K562 (cell line): Measurements from ENCODE around the gene EP300. TPM values are rescaled to one million over a fixed set of nuclear protein-coding genes. Genes with fewer than 3 reads are reported as not detected.

Source experiments
- ATAC-seq: fragments of 200-7000 bp; cut with Tn5 transposase; 3 replicates; pipeline ENCODE4 v1.9.1; 2020; ENCODE audit warnings: moderate library complexity
- BruUV-seq: library from RNA; stranded (reverse); fragments of 400-500 nt; replicated peaks from 2 replicates; lab custom pipeline; 2021; lab: Mats Ljungman, UMichigan
- CTCF ChIA-PET: fragments of 300-600 bp; formaldehyde crosslinking; extraction: SDS; loops from one replicate; lab custom pipeline; 2021; ENCODE audit warnings: low intra/inter-chr PET ratio; lab: Yijun Ruan, JAX
- POLR2A ChIA-PET: fragments of 300-600, 350-650 bp; sonication (Branson Sonifier 250); formaldehyde crosslinking; extraction: SDS; loops from one replicate; lab custom pipeline; 2021; ENCODE audit warnings: antibody characterized with exemption, inconsistent platforms; lab: Yijun Ruan, JAX
- DNase-seq, 4 experiments: peaks; one replicate each; pipeline versions ENCODE4 v3.0.0 to v3.0.0-alpha.2; 2011 to 2018; ENCODE audit warnings: low spot score in 3 of 4, mixed read lengths in 3 of 4; ENCODE audit errors: extremely low read depth in 1 of 4
- FAIRE-seq: peaks from 2 replicates; lab custom pipeline; 2011; peaks lifted over from hg19 to GRCh38; lab: Jason Lieb, UNC
- H2AFZ ChIP-seq: 2 replicates; pipeline ENCODE4 v1.6.0; 2011; ENCODE audit warnings: low read depth, low read length, control low read depth, inconsistent platforms
- H3K27ac ChIP-seq: fragments of 200-600 bp; 3 replicates; pipeline ENCODE4 v1.8.0; 2011; ENCODE audit warnings: low read depth, mild to moderate bottlenecking, control low read depth, inconsistent platforms, low read length, moderate library complexity, mixed read lengths; ENCODE audit errors: extremely low read depth
- H3K27me3 ChIP-seq, 2 experiments: fragments of 300-600 bp in 1 of 2; 2 replicates in 1 of 2; 3 replicates in 1 of 2; pipeline versions ENCODE4 v1.6.0 to v1.8.0; 2011; ENCODE audit warnings: inconsistent platforms in 2 of 2, low read length in 2 of 2, mild to moderate bottlenecking in 1 of 2, mixed read lengths in 1 of 2, moderate library complexity in 1 of 2; ENCODE audit not compliant: control insufficient read depth in 2 of 2, insufficient read depth in 2 of 2
- H3K36me3 ChIP-seq: fragments of 300-600 bp; 3 replicates; pipeline ENCODE4 v1.8.0; 2011; ENCODE audit warnings: mild to moderate bottlenecking, low read length, inconsistent platforms; ENCODE audit not compliant: control insufficient read depth, insufficient read depth
- H3K4me1 ChIP-seq, 2 experiments: fragments of 200-600 bp in 1 of 2; replicated peaks in 1 of 2; 2 replicates in 1 of 2; 3 replicates in 1 of 2; pipeline versions ENCODE4 v1.5.1 to v1.8.0; 2011; ENCODE audit warnings: inconsistent platforms in 2 of 2, low read length in 2 of 2, mild to moderate bottlenecking in 1 of 2, mixed read lengths in 1 of 2, moderate library complexity in 1 of 2; ENCODE audit not compliant: control insufficient read depth in 2 of 2, insufficient read depth in 2 of 2
- H3K4me2 ChIP-seq: 2 replicates; pipeline ENCODE4 v1.6.1; 2011; ENCODE audit warnings: low read length, control low read depth, inconsistent platforms, mixed read lengths; ENCODE audit not compliant: insufficient read depth
- H3K4me3 ChIP-seq: fragments of 200-600 bp; sonication (generic), shearing (Covaris generic); 2 replicates; pipeline ENCODE4 v1.5.1; 2016; ENCODE audit warnings: control low read depth, inconsistent platforms
- H3K79me2 ChIP-seq: fragments of 200-600 bp; 3 replicates; pipeline ENCODE4 v1.8.0; 2011; ENCODE audit warnings: low read length, inconsistent platforms; ENCODE audit not compliant: control insufficient read depth, insufficient read depth
- H3K9ac ChIP-seq, 2 experiments: 2 replicates each; pipeline versions ENCODE4 v1.6.0 to v1.6.1; 2011; ENCODE audit warnings: low read depth in 2 of 2, low read length in 2 of 2, control low read depth in 1 of 2, inconsistent platforms in 1 of 2, mild to moderate bottlenecking in 1 of 2, mixed read lengths in 1 of 2; ENCODE audit not compliant: insufficient read depth in 1 of 2
- H3K9me1 ChIP-seq: one replicate; pipeline ENCODE4 v1.6.0; 2011; ENCODE audit warnings: inconsistent platforms, mild to moderate bottlenecking, low read length, moderate library complexity; ENCODE audit not compliant: control insufficient read depth, insufficient read depth
- H3K9me3 ChIP-seq: replicated peaks from 2 replicates; pipeline ENCODE4 v1.5.1; 2011; ENCODE audit warnings: low read depth, low read length, inconsistent platforms; ENCODE audit not compliant: control insufficient read depth, insufficient read depth
- H4K20me1 ChIP-seq: replicated peaks from 2 replicates; pipeline ENCODE4 v1.6.1; 2011; ENCODE audit warnings: low read length, inconsistent platforms, mixed read lengths; ENCODE audit not compliant: control insufficient read depth, insufficient read depth
- BACH1 ChIP-seq: fragments of 200-800 bp; sonication (Bioruptor generic); IDR thresholded peaks from 2 replicates; pipeline ENCODE4 v1.6.1; 2016; ENCODE audit warnings: missing genetic modification characterization, missing compliant biosample characterization
- ZNF79 ChIP-seq: fragments of 250-450 bp; sonication (Bioruptor Pico); IDR thresholded peaks from 2 replicates; pipeline ENCODE4 v1.4.0; 2020; ENCODE audit warnings: low read depth, mild to moderate bottlenecking, moderate library complexity
- WGBS: fragments of 100-300 bp; shearing (Covaris generic); methylation state at CpG from one replicate; pipeline ENCODE4 v1.1.6; 2016; ENCODE audit warnings: low coverage, mixed read lengths; ENCODE audit not compliant: insufficient coverage; ENCODE audit errors: missing lambda C conversion rate; 5-methylcytosine and 5-hydroxymethylcytosine counted together
- in situ Hi-C: fragments of 300-500 bp; cut with MboI; formaldehyde crosslinking; loops from 4 replicates; pipeline ENCODE4 v1.15.0; 2018; ENCODE audit warnings: inconsistent platforms, mixed read lengths
- intact Hi-C: fragments of 100-400 bp; cut with micrococcal nuclease; formaldehyde crosslinking; loops from 2 replicates; pipeline ENCODE4 v1.14.2; 2022
- polyA plus RNA-seq, 8 experiments: library from polyadenylated mRNA; depleted of rRNA in 4 of 8; stranded (reverse) in 5 of 8; unstranded in 3 of 8; fragments of >200 nt; fragmentation: Nextera tagmentation in 2 of 8; fragmentation: Illumina TruSeq in 1 of 8; extraction: Ambion mirVana in 2 of 8; extraction: Trizol in 1 of 8; gene quantifications; 2 replicates each; pipeline versions ENCODE4 v1.2.1 to v1.2.3, GENCODE V29; 2011 to 2014; ENCODE audit warnings: inconsistent platforms in 1 of 8, missing spikeins in 1 of 8
- total RNA-seq, 7 experiments: library from RNA; depleted of rRNA in 6 of 7; stranded (reverse); fragments of >200 nt in 6 of 7; fragmentation: Illumina TruSeq in 2 of 7; extraction: Trizol in 2 of 7; gene quantifications; 2 replicates each; pipeline versions ENCODE4 v1.2.1 to v1.2.3, GENCODE V29; 2011 to 2021; ENCODE audit warnings: low replicate concordance in 1 of 7
- TF ChIP-seq, protein P1 (sequence below), 2 experiments: fragments of 450-650 bp in 1 of 2; sonication (generic) in 1 of 2; formaldehyde crosslinking; conservative IDR thresholded peaks; 2 replicates each; pipeline versions ENCODE4 v1.4.0 to v1.8.1; 2020 to 2022; ENCODE audit warnings: mild to moderate bottlenecking in 1 of 2, missing genetic modification reagents in 1 of 2
- TF ChIP-seq, protein P2 (sequence below): fragments of 250-450 bp; sonication (Bioruptor Pico); IDR thresholded peaks from 2 replicates; pipeline ENCODE4 v1.5.0; 2021
- TF ChIP-seq, protein P3 (sequence below): IDR thresholded peaks from 2 replicates; pipeline ENCODE4 v1.6.1; 2012; ENCODE audit warnings: low read depth, low read length, improper control_type of control experiment, borderline replicate concordance
- TF ChIP-seq, protein P4 (sequence below): fragments of 450-650 bp; IDR thresholded peaks from 2 replicates; pipeline ENCODE4 v1.6.1; 2016; ENCODE audit warnings: low read depth

Gene EP300
- total and polyA plus RNA-seq, 9 of the 15 experiments (the other 6 are each of a cell fraction or from before 2014, with no cell fraction given), result 2.2 to 28.6 (median 10.9) TPM

DNA sequence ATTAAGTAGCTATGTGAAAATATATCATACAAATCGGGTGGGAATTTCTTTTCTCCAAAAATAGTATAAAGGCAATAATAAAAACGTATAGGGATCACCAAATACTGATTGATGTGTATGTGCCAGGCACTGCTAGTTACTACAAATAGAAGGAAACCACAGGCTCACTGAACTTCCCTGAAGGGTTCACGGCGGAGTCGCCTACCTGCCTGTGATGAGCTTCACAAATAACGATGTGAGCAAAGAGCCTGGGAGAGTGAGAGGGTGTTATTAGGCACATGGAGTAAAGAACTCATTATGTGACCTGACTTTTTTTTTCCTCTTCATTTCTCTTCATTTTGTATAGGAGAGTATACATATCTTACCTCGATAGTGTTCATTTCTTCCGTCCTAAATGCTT is 76.8 kb downstream of the EP300 start (continued):
- TF ChIP-seq, protein P1, sequence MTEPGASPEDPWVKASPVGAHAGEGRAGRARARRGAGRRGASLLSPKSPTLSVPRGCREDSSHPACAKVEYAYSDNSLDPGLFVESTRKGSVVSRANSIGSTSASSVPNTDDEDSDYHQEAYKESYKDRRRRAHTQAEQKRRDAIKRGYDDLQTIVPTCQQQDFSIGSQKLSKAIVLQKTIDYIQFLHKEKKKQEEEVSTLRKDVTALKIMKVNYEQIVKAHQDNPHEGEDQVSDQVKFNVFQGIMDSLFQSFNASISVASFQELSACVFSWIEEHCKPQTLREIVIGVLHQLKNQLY (CRISPR knock-in tag; conservative IDR thresholded peaks at IDR 0.05), result no peak
- TF ChIP-seq, protein P2, sequence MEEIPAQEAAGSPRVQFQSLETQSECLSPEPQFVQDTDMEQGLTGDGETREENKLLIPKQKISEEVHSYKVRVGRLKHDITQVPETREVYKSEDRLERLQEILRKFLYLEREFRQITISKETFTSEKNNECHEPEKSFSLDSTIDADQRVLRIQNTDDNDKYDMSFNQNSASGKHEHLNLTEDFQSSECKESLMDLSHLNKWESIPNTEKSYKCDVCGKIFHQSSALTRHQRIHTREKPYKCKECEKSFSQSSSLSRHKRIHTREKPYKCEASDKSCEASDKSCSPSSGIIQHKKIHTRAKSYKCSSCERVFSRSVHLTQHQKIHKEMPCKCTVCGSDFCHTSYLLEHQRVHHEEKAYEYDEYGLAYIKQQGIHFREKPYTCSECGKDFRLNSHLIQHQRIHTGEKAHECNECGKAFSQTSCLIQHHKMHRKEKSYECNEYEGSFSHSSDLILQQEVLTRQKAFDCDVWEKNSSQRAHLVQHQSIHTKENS (CRISPR knock-in tag), result no peak

DNA sequence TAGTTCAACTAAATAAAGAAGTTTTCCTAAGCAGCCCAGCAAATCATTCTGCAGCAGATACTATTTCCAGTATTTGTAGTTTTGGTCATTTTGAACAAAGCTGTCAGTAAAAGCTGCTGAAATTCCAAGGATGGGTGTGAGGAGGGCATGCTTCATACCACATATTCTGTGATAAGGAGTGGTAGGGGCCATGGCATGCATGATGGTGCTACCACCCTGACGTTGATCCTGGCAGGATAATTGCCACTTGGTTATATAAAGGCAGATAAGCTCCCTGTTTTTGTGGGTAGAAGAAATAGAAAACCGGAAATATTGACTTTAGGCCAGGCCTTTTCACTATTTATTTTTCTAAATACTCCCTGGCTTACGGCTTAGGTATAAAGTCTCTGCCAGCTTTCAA is 79.6 kb downstream of the EP300 start:
- H3K27ac ChIP-seq, result no peak overlapping the region
- H4K20me1 ChIP-seq, result no peaks in the 10 kb centered on the region
- H3K9me3 ChIP-seq, result no peaks in the 10 kb centered on the region
- POLR2A ChIA-PET, result interaction anchor here (0.7 to 1.4 kb wide), 2 partner anchors 8 to 9 kb away, joined by 3 to 4 read pairs; no protein-coding TSS in a partner anchor
- intact Hi-C loops, result no loop called here
- H3K27me3 ChIP-seq, result no peaks in the 10 kb centered on the region
- H3K79me2 ChIP-seq, result no peaks in the 10 kb centered on the region
- H3K36me3 ChIP-seq, result peaks cover 87% of the 10 kb centered on the region
- WGBS, result 100% methylated on average over 3 of the region's 3 CpGs
- no TSS peak for BruUV-seq
- in situ Hi-C loops, result no loop called here
- CTCF ChIA-PET, result no interaction called here
- H3K9me1 ChIP-seq, result no peaks in the 10 kb centered on the region
- FAIRE-seq, result no peak
- no peak for ATAC-seq
- no peak for DNase-seq
- no peak overlapping the region for H3K9ac ChIP-seq
- no peak overlapping the region for H3K4me2 ChIP-seq
- no peak overlapping the region for H2AFZ ChIP-seq
- no peak overlapping the region for H3K4me3 ChIP-seq
- H3K4me1 ChIP-seq, result no peaks in the 10 kb centered on the region; a peak in 1 of 5 replicates
- TF ChIP-seq, protein P3, sequence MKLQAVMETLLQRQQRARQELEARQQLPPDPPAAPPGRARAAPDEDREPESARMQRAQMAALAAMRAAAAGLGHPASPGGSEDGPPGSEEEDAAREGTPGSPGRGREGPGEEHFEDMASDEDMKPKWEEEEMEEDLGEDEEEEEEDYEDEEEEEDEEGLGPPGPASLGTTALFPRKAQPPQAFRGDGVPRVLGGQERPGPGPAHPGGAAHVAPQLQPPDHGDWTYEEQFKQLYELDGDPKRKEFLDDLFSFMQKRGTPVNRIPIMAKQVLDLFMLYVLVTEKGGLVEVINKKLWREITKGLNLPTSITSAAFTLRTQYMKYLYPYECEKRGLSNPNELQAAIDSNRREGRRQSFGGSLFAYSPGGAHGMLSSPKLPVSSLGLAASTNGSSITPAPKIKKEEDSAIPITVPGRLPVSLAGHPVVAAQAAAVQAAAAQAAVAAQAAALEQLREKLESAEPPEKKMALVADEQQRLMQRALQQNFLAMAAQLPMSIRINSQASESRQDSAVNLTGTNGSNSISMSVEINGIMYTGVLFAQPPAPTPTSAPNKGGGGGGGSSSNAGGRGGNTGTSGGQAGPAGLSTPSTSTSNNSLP, result no peak
- TF ChIP-seq, protein P4, sequence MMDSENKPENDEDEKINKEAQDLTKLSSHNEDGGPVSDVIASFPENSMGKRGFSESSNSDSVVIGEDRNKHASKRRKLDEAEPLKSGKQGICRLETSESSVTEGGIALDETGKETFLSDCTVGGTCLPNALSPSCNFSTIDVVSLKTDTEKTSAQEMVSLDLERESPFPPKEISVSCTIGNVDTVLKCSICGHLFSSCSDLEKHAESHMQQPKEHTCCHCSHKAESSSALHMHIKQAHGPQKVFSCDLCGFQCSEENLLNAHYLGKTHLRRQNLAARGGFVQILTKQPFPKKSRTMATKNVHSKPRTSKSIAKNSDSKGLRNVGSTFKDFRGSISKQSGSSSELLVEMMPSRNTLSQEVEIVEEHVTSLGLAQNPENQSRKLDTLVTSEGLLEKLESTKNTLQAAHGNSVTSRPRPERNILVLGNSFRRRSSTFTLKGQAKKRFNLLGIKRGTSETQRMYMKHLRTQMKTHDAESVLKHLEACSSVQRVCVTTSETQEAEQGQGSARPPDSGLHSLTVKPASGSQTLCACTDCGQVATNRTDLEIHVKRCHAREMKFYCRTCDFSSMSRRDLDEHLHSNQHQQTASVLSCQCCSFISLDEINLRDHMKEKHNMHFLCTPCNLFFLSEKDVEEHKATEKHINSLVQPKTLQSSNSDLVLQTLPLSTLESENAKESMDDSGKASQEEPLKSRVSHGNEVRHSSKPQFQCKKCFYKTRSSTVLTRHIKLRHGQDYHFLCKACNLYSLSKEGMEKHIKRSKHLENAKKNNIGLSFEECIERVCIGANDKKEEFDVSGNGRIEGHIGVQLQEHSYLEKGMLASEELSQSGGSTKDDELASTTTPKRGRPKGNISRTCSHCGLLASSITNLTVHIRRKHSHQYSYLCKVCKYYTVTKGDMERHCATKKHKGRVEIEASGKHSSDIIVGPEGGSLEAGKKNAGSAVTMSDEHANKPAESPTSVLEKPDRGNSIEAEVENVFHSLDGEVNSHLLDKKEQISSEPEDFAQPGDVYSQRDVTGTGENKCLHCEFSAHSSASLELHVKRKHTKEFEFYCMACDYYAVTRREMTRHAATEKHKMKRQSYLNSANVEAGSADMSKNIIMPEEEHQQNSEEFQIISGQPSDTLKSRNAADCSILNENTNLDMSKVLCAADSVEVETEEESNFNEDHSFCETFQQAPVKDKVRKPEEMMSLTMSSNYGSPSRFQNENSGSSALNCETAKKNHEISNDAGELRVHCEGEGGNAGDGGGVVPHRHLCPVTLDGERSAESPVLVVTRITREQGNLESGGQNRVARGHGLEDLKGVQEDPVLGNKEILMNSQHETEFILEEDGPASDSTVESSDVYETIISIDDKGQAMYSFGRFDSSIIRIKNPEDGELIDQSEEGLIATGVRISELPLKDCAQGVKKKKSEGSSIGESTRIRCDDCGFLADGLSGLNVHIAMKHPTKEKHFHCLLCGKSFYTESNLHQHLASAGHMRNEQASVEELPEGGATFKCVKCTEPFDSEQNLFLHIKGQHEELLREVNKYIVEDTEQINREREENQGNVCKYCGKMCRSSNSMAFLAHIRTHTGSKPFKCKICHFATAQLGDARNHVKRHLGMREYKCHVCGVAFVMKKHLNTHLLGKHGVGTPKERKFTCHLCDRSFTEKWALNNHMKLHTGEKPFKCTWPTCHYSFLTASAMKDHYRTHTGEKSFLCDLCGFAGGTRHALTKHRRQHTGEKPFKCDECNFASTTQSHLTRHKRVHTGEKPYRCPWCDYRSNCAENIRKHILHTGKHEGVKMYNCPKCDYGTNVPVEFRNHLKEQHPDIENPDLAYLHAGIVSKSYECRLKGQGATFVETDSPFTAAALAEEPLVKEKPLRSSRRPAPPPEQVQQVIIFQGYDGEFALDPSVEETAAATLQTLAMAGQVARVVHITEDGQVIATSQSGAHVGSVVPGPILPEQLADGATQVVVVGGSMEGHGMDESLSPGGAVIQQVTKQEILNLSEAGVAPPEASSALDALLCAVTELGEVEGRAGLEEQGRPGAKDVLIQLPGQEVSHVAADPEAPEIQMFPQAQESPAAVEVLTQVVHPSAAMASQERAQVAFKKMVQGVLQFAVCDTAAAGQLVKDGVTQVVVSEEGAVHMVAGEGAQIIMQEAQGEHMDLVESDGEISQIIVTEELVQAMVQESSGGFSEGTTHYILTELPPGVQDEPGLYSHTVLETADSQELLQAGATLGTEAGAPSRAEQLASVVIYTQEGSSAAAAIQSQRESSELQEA, result no peak
- TF ChIP-seq ZNF79 (CRISPR knock-in tag), result no peak
- no peak for TF ChIP-seq BACH1 (tag)
